Type B pancreatic cell (in vitro differentiated cells): Measurements from ENCODE around the gene PDLIM4. TPM values are rescaled to one million over a fixed set of nuclear protein-coding genes. Genes with fewer than 3 reads are reported as not detected.
A peak's percentile ranks its signal among the peaks of the same experiment; 100 is the strongest.

Source experiments
- DNase-seq: peaks from one replicate; pipeline ENCODE4 v3.0.0; 2021; ENCODE audit warnings: mixed read lengths; ENCODE audit not compliant: unreplicated experiment; ENCODE audit errors: extremely low spot score
- H3K27ac Mint-ChIP-seq: 2 replicates; pipeline ENCODE4 v1.8.0; 2021; ENCODE audit warnings: mild to moderate bottlenecking, mixed read lengths
- H3K27me3 Mint-ChIP-seq: 2 replicates; pipeline ENCODE4 v1.8.0; 2021; ENCODE audit warnings: mixed read lengths
- H3K36me3 Mint-ChIP-seq: 2 replicates; pipeline ENCODE4 v1.8.0; 2021; ENCODE audit warnings: mixed read lengths
- H3K4me1 Mint-ChIP-seq: one replicate; pipeline ENCODE4 v1.8.0; 2021; ENCODE audit warnings: mixed read lengths; ENCODE audit not compliant: unreplicated experiment
- H3K4me3 Mint-ChIP-seq: 2 replicates; pipeline ENCODE4 v1.8.0; 2021; ENCODE audit warnings: mild to moderate bottlenecking, mixed read lengths
- H3K9me3 Mint-ChIP-seq: 2 replicates; pipeline ENCODE4 v1.8.0; 2021; ENCODE audit warnings: mixed read lengths
- CTCF ChIP-seq: fragments of 200-600 bp; sonication (generic); conservative IDR thresholded peaks from 2 replicates; pipeline ENCODE4 v1.5.0; 2021; ENCODE audit warnings: antibody characterized with exemption, mild to moderate bottlenecking
- total RNA-seq: library from RNA; stranded (reverse); gene quantifications from 2 replicates; pipeline ENCODE4 v1.2.1, GENCODE V29; 2021; ENCODE audit warnings: low replicate concordance

Gene PDLIM4
- total RNA-seq, 1 donor from 2014 or later, result 43.8 TPM

- peaks cover 30% of the 10 kb centered on the region for H3K9me3 Mint-ChIP-seq
- H3K27me3 Mint-ChIP-seq, result no peaks in the 10 kb centered on the region
- H3K36me3 Mint-ChIP-seq, result no peaks in the 10 kb centered on the region
- no peak overlapping the region for H3K4me3 Mint-ChIP-seq
- DNase-seq, result no peak
- TF ChIP-seq CTCF, result no peak
- no peaks in the 10 kb centered on the region for H3K4me1 Mint-ChIP-seq
- H3K27ac Mint-ChIP-seq, result no peak overlapping the region
Observed at GRCh38 chr5:132245593-132245992, 11.9 kb upstream of the PDLIM4 start.

- DNase-seq, result no peak
- TF ChIP-seq CTCF, result no peak
- H3K27me3 Mint-ChIP-seq, result no peaks in the 10 kb centered on the region
Observed at GRCh38 chr5:132246806-132247205, 10.7 kb upstream of the PDLIM4 start.

GRCh38 chr5:132250547-132250946, 6.9 kb upstream of the PDLIM4 start:
- no peak overlapping the region for H3K27ac Mint-ChIP-seq
- H3K27me3 Mint-ChIP-seq, result no peaks in the 10 kb centered on the region
- peaks cover 4% of the 10 kb centered on the region for H3K9me3 Mint-ChIP-seq
- no peak overlapping the region for H3K4me3 Mint-ChIP-seq
- no peak for DNase-seq
- H3K4me1 Mint-ChIP-seq, result no peaks in the 10 kb centered on the region
- no peaks in the 10 kb centered on the region for H3K36me3 Mint-ChIP-seq
- no peak for TF ChIP-seq CTCF

More at GRCh38 chr5:132246806-132247205, 10.7 kb upstream of the PDLIM4 start:
- no peaks in the 10 kb centered on the region for H3K36me3 Mint-ChIP-seq
- no peak overlapping the region for H3K27ac Mint-ChIP-seq
- H3K4me1 Mint-ChIP-seq, result no peaks in the 10 kb centered on the region
- H3K9me3 Mint-ChIP-seq, result peaks cover 23% of the 10 kb centered on the region
- no peak overlapping the region for H3K4me3 Mint-ChIP-seq

GRCh38 chr5:132251220-132251725, 6.2 kb upstream of the PDLIM4 start:
- TF ChIP-seq CTCF, result no peak
- no peaks in the 10 kb centered on the region for H3K9me3 Mint-ChIP-seq
- DNase-seq, result no peak
- no peaks in the 10 kb centered on the region for H3K36me3 Mint-ChIP-seq
- no peak overlapping the region for H3K27ac Mint-ChIP-seq
- H3K4me1 Mint-ChIP-seq, result no peaks in the 10 kb centered on the region
- no peak overlapping the region for H3K4me3 Mint-ChIP-seq
- no peaks in the 10 kb centered on the region for H3K27me3 Mint-ChIP-seq

- Mint-ChIP-seq H3K27ac (peak overlapping the region; percentile 80), H3K36me3 (no peaks in the 10 kb centered on the region), H3K27me3 (no peaks in the 10 kb centered on the region), H3K4me3 (no peak overlapping the region), H3K9me3 (no peaks in the 10 kb centered on the region), H3K4me1 (no peaks in the 10 kb centered on the region)
- no peak for TF ChIP-seq CTCF
- DNase-seq, result no peak
Observed at GRCh38 chr5:132253008-132253441, 4.5 kb upstream of the PDLIM4 start.
